HepG2 (cell line): ENCODE results near the gene TMEM9B. TPM values are rescaled to one million over a fixed set of nuclear protein-coding genes. Genes with fewer than 3 reads are reported as not detected.

Source experiments
- ATAC-seq: fragments of 200-7000 bp; cut with Tn5 transposase; 3 replicates; pipeline ENCODE4 v1.9.1; 2020; ENCODE audit warnings: mild to moderate bottlenecking, moderate library complexity
- BruUV-seq: library from RNA; stranded (reverse); fragments of 400-500 nt; replicated peaks from 2 replicates; lab custom pipeline; 2021; lab: Mats Ljungman, UMichigan
- CTCF ChIA-PET: fragments of 300-600 bp; formaldehyde crosslinking; extraction: SDS; loops from one replicate; lab custom pipeline; 2021; ENCODE audit warnings: low total read pairs, inconsistent platforms, low intra/inter-chr PET ratio; lab: Yijun Ruan, JAX
- POLR2A ChIA-PET: fragments of 350-600 bp; sonication (Branson Sonifier 250); formaldehyde crosslinking; loops from one replicate; lab custom pipeline; 2020; ENCODE audit warnings: antibody characterized with exemption, inconsistent platforms; lab: Yijun Ruan, JAX
- DNase-seq: peaks from one replicate; pipeline ENCODE4 v3.0.0-alpha.2; 2015; ENCODE audit warnings: low spot score
- FAIRE-seq: peaks from 3 replicates; lab custom pipeline; 2011; peaks lifted over from hg19 to GRCh38; lab: Jason Lieb, UNC
- H2AFZ ChIP-seq: one replicate; pipeline ENCODE4 v1.6.1; 2011; ENCODE audit warnings: low read length, inconsistent platforms
- H3K27ac ChIP-seq: fragments of 300-600 bp; 3 replicates; pipeline ENCODE4 v1.8.0; 2011; ENCODE audit warnings: mixed run types, mild to moderate bottlenecking, mixed read lengths, low read length, inconsistent platforms; ENCODE audit not compliant: insufficient read depth; ENCODE audit errors: extremely low read length
- H3K27me3 ChIP-seq, 2 experiments: fragments of 200-600 bp in 1 of 2; 2 replicates in 1 of 2; 3 replicates in 1 of 2; pipeline versions ENCODE4 v1.6.0 to v1.8.0; 2011; ENCODE audit warnings: low read length in 2 of 2, mild to moderate bottlenecking in 2 of 2, moderate library complexity in 2 of 2, inconsistent platforms in 1 of 2; ENCODE audit not compliant: insufficient read depth in 2 of 2, control insufficient read depth in 1 of 2
- H3K36me3 ChIP-seq, 2 experiments: fragments of 200-600 bp in 1 of 2; replicated peaks in 1 of 2; 2 replicates in 1 of 2; 3 replicates in 1 of 2; pipeline versions ENCODE4 v1.5.1 to v1.8.0; 2011; ENCODE audit warnings: low read length in 2 of 2, inconsistent platforms in 1 of 2; ENCODE audit not compliant: insufficient read depth in 2 of 2, control insufficient read depth in 1 of 2
- H3K4me1 ChIP-seq: 2 replicates; pipeline ENCODE4 v1.5.1; 2012; ENCODE audit warnings: low read length, inconsistent platforms; ENCODE audit not compliant: insufficient read depth
- H3K4me2 ChIP-seq: 2 replicates; pipeline ENCODE4 v1.6.0; 2011; ENCODE audit warnings: low read depth, low read length, inconsistent platforms
- H3K4me3 ChIP-seq, 3 experiments: fragments of 200-600 bp in 1 of 3; sonication (generic), shearing (Covaris generic) in 1 of 3; replicated peaks in 1 of 3; 2 replicates each; pipeline ENCODE4 v1.5.1; 2011 to 2016; ENCODE audit warnings: low read length in 3 of 3, inconsistent platforms in 2 of 3, low read depth in 2 of 3, mild to moderate bottlenecking in 2 of 3, control low read depth in 1 of 3, mixed read lengths in 1 of 3; ENCODE audit not compliant: insufficient read depth in 1 of 3
- H3K79me2 ChIP-seq: one replicate; pipeline ENCODE4 v1.6.1; 2011; ENCODE audit warnings: low read length, inconsistent platforms; ENCODE audit not compliant: insufficient read depth
- H3K9ac ChIP-seq: 2 replicates; pipeline ENCODE4 v1.6.0; 2011; ENCODE audit warnings: mild to moderate bottlenecking, low read depth, low read length, inconsistent platforms; ENCODE audit not compliant: insufficient read depth
- H3K9me3 ChIP-seq: 2 replicates; pipeline ENCODE4 v1.5.1; 2012; ENCODE audit warnings: mild to moderate bottlenecking, low read length
- H4K20me1 ChIP-seq: 2 replicates; pipeline ENCODE4 v1.6.0; 2011; ENCODE audit warnings: inconsistent platforms, mild to moderate bottlenecking, low read length, moderate library complexity; ENCODE audit not compliant: insufficient read depth
- CBFB ChIP-seq: sonication (generic); formaldehyde crosslinking; IDR thresholded peaks from 2 replicates; pipeline ENCODE4 v1.4.0; 2020; ENCODE audit warnings: missing genetic modification reagents
- GATAD2A ChIP-seq: IDR thresholded peaks from 2 replicates; pipeline ENCODE4 v1.6.1; 2016
- HCFC1 ChIP-seq: fragments of 150-350 bp; IDR thresholded peaks from 2 replicates; pipeline ENCODE4 v1.6.1; 2014; ENCODE audit warnings: low read depth, low read length
- MAFK ChIP-seq, 2 experiments: IDR thresholded peaks in 1 of 2; conservative IDR thresholded peaks in 1 of 2; 2 replicates each; pipeline ENCODE4 v1.6.1; 2011; ENCODE audit warnings: improper control_type of control experiment in 2 of 2, low read length in 2 of 2
- NPAS2 ChIP-seq: sonication (generic); formaldehyde crosslinking; IDR thresholded peaks from 2 replicates; pipeline ENCODE4 v1.8.0; 2022; ENCODE audit warnings: mild to moderate bottlenecking, missing genetic modification reagents, borderline replicate concordance
- SOX13 ChIP-seq, 3 experiments: fragments of 450-650 bp in 1 of 3; sonication (generic) in 1 of 3; formaldehyde crosslinking in 1 of 3; IDR thresholded peaks in 2 of 3; conservative IDR thresholded peaks in 1 of 3; 2 replicates each; pipeline versions ENCODE4 v1.5.0 to v1.6.1; 2016 to 2020; ENCODE audit warnings: antibody characterized with exemption in 1 of 3, mild to moderate bottlenecking in 1 of 3, missing compliant biosample characterization in 1 of 3, missing genetic modification reagents in 1 of 3, moderate library complexity in 1 of 3
- TEAD3 ChIP-seq: optimal IDR thresholded peaks from 2 replicates; pipeline ENCODE3; 2016; ENCODE audit warnings: borderline replicate concordance
- ZFP36L2 ChIP-seq: sonication (generic); formaldehyde crosslinking; IDR thresholded peaks from 2 replicates; pipeline ENCODE4 v1.4.0; 2020; ENCODE audit warnings: missing genetic modification reagents
- ZNF510 ChIP-seq: sonication (generic); formaldehyde crosslinking; IDR thresholded peaks from 2 replicates; pipeline ENCODE4 v1.4.0; 2020; ENCODE audit warnings: low read depth, mild to moderate bottlenecking, missing genetic modification reagents
- WGBS: methylation state at CpG from one replicate; pipeline ENCODE4 v1.1.6; 2017; ENCODE audit warnings: low lambda C conversion rate; 5-methylcytosine and 5-hydroxymethylcytosine counted together
- in situ Hi-C: cut with HindIII; loops from 2 replicates; pipeline ENCODE4 v1.10.0; 2017; ENCODE audit warnings: low pct_unique_long_range_greater_than_20kb; ENCODE audit not compliant: extremely low pct_ligation_motif_present
- intact Hi-C: fragments of 100-400 bp; cut with micrococcal nuclease; formaldehyde crosslinking; loops from one replicate; pipeline ENCODE4 v1.10.0; 2022; ENCODE audit not compliant: unreplicated experiment
- polyA plus RNA-seq, 8 experiments: library from polyadenylated mRNA; depleted of rRNA in 3 of 8; stranded (reverse) in 7 of 8; unstranded in 1 of 8; fragments of >200 nt; fragmentation: Illumina TruSeq in 4 of 8; extraction: Trizol in 4 of 8; gene quantifications; 2 replicates each; pipeline versions ENCODE4 v1.2.1 to v1.2.3, GENCODE V29; 2011 to 2016; ENCODE audit warnings: low read depth in 4 of 8, missing spikeins in 1 of 8, mixed read lengths in 1 of 8; ENCODE audit not compliant: insufficient read depth in 1 of 8
- total RNA-seq, 5 experiments: library from RNA; depleted of rRNA; stranded (reverse); fragments of >200 nt; fragmentation: Illumina TruSeq; extraction: Trizol; gene quantifications; 2 replicates each; pipeline ENCODE4 v1.2.3, GENCODE V29; 2016; ENCODE audit warnings: low read depth in 1 of 5
- TF ChIP-seq, protein P1 (sequence below): sonication (generic); IDR thresholded peaks from 2 replicates; pipeline ENCODE4 v1.6.1; 2016; ENCODE audit warnings: low read depth, borderline replicate concordance
- TF ChIP-seq, protein P2 (sequence below): IDR thresholded peaks from 2 replicates; pipeline ENCODE4 v1.4.0; 2020; ENCODE audit warnings: mild to moderate bottlenecking, missing genetic modification reagents
- TF ChIP-seq, protein P3 (sequence below): sonication (generic); formaldehyde crosslinking; IDR thresholded peaks from 2 replicates; pipeline ENCODE4 v1.4.0; 2020; ENCODE audit warnings: missing genetic modification reagents, borderline replicate concordance
- TF ChIP-seq, protein P4 (sequence below): sonication (generic); formaldehyde crosslinking; IDR thresholded peaks from 2 replicates; pipeline ENCODE4 v1.8.0; 2022; ENCODE audit warnings: mild to moderate bottlenecking, missing genetic modification reagents, borderline replicate concordance

Gene TMEM9B
- total and polyA plus RNA-seq, 2 of the 13 experiments (the other 11 are each of a cell fraction or from before 2014, with no cell fraction given) = 12.4 to 20.8 TPM

DNA sequence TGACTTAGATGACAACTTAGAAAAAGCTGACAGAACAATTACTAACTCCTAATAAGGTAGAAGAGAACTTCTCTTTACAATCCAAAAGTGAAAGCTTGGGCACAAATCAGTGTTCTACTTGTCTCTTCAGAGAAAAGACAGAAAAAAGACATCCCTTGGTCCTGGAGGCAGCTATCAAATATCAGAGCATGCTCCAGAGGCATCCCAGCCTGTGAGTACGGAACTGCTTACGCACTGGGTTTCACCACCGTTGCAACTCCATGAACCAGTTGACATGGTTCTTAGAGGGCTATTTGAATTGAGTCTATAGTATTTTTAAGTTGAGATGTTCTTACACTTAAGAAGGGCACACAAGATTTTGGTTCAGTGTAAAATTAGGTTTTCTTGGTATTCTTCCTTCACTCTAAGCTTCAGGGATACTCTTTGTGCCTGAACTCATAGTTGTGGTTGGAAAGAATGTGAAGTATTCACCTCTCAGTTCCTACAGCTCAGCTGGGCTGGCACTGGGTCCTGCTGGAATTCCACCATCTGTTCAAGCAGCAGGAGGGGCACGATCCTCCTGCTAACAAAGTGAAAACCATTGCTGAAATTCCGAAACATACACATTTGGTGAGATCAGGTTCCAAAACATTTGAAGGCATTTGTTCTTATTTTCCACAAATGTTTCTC, 47.0 kb downstream of the TMEM9B start:
- DNase-seq (peak; percentile 62), ATAC-seq (peak; percentile 80), FAIRE-seq (peak; percentile 60)
- H3K4me1 ChIP-seq = peaks cover 43% of the 10 kb centered on the region
- POLR2A ChIA-PET = no interaction called here
- no peak overlapping the region for H3K9ac ChIP-seq
- no peak overlapping the region for H3K4me3 ChIP-seq
- BruUV-seq = no TSS peak
- no peaks in the 10 kb centered on the region for H3K27me3 ChIP-seq
- H3K36me3 ChIP-seq = peaks cover 7 to 32% of the 10 kb centered on the region in 2 experiments; a peak in 4 of 5 replicates
- TF ChIP-seq ZFP36L2 (CRISPR knock-in tag) (no peak), HCFC1 (no peak), SOX13 (IDR thresholded peaks at IDR 0.05) (no peak), SOX13 (CRISPR knock-in tag; conservative IDR thresholded peaks at IDR 0.05 in 1 of 2, IDR thresholded peaks at IDR 0.05 in 1 of 2) (0 out of 4 replicates have a peak, but pooled peaks of 1 of the 2 experiments have one; percentile 19), TEAD3 (CRISPR knock-in tag) (peak; percentile 91), CBFB (CRISPR knock-in tag) (peak; percentile 90), MAFK (conservative IDR thresholded peaks at IDR 0.05 in 1 of 2, IDR thresholded peaks at IDR 0.05 in 1 of 2; ENCODE audit: low read length in 2 of 2) (peak in 1 of 2 experiments; percentile 40; a peak in 1 of 4 replicates), GATAD2A (no peak), NPAS2 (no peak), ZNF510 (no peak)
- TF ChIP-seq, protein P1, sequence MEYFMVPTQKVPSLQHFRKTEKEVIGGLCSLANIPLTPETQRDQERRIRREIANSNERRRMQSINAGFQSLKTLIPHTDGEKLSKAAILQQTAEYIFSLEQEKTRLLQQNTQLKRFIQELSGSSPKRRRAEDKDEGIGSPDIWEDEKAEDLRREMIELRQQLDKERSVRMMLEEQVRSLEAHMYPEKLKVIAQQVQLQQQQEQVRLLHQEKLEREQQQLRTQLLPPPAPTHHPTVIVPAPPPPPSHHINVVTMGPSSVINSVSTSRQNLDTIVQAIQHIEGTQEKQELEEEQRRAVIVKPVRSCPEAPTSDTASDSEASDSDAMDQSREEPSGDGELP = peak; percentile 79
- TF ChIP-seq, protein P2, sequence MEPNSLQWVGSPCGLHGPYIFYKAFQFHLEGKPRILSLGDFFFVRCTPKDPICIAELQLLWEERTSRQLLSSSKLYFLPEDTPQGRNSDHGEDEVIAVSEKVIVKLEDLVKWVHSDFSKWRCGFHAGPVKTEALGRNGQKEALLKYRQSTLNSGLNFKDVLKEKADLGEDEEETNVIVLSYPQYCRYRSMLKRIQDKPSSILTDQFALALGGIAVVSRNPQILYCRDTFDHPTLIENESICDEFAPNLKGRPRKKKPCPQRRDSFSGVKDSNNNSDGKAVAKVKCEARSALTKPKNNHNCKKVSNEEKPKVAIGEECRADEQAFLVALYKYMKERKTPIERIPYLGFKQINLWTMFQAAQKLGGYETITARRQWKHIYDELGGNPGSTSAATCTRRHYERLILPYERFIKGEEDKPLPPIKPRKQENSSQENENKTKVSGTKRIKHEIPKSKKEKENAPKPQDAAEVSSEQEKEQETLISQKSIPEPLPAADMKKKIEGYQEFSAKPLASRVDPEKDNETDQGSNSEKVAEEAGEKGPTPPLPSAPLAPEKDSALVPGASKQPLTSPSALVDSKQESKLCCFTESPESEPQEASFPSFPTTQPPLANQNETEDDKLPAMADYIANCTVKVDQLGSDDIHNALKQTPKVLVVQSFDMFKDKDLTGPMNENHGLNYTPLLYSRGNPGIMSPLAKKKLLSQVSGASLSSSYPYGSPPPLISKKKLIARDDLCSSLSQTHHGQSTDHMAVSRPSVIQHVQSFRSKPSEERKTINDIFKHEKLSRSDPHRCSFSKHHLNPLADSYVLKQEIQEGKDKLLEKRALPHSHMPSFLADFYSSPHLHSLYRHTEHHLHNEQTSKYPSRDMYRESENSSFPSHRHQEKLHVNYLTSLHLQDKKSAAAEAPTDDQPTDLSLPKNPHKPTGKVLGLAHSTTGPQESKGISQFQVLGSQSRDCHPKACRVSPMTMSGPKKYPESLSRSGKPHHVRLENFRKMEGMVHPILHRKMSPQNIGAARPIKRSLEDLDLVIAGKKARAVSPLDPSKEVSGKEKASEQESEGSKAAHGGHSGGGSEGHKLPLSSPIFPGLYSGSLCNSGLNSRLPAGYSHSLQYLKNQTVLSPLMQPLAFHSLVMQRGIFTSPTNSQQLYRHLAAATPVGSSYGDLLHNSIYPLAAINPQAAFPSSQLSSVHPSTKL (CRISPR knock-in tag) = 0 out of 2 replicates have a peak, but pooled peaks have one; percentile 17
- TF ChIP-seq, protein P3, sequence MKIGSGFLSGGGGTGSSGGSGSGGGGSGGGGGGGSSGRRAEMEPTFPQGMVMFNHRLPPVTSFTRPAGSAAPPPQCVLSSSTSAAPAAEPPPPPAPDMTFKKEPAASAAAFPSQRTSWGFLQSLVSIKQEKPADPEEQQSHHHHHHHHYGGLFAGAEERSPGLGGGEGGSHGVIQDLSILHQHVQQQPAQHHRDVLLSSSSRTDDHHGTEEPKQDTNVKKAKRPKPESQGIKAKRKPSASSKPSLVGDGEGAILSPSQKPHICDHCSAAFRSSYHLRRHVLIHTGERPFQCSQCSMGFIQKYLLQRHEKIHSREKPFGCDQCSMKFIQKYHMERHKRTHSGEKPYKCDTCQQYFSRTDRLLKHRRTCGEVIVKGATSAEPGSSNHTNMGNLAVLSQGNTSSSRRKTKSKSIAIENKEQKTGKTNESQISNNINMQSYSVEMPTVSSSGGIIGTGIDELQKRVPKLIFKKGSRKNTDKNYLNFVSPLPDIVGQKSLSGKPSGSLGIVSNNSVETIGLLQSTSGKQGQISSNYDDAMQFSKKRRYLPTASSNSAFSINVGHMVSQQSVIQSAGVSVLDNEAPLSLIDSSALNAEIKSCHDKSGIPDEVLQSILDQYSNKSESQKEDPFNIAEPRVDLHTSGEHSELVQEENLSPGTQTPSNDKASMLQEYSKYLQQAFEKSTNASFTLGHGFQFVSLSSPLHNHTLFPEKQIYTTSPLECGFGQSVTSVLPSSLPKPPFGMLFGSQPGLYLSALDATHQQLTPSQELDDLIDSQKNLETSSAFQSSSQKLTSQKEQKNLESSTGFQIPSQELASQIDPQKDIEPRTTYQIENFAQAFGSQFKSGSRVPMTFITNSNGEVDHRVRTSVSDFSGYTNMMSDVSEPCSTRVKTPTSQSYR = no peak
- TF ChIP-seq, protein P4, sequence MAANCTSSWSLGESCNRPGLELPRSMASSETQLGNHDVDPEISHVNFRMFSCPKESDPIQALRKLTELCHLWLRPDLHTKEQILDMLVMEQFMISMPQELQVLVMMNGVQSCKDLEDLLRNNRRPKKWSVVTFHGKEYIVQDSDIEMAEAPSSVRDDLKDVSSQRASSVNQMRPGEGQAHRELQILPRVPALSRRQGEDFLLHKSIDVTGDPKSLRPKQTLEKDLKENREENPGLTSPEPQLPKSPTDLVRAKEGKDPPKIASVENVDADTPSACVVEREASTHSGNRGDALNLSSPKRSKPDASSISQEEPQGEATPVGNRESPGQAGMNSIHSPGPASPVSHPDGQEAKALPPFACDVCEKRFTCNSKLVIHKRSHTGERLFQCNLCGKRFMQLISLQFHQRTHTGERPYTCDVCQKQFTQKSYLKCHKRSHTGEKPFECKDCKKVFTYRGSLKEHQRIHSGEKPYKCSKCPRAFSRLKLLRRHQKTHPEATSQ (CRISPR knock-in tag) = no peak
- H3K9me3 ChIP-seq = no peaks in the 10 kb centered on the region
- 66% methylated on average over 5 of the region's 5 CpGs for WGBS
- H3K27ac ChIP-seq = no peak overlapping the region
- in situ Hi-C loops (loop anchor here (10.0 kb wide), 1 partner anchor 218 kb away; no protein-coding TSS in a partner anchor), intact Hi-C loops (no loop called here)
- H3K4me2 ChIP-seq = no peak overlapping the region
- no peaks in the 10 kb centered on the region for H4K20me1 ChIP-seq
- no peak overlapping the region for H2AFZ ChIP-seq
- peaks cover 2% of the 10 kb centered on the region for H3K79me2 ChIP-seq
- CTCF ChIA-PET = interaction anchor here (1.4 kb wide), 1 partner anchor 43 kb away, joined by 3 read pairs; no protein-coding TSS in a partner anchor
